HL-60/S4 treated with phorbol 12-myristate 13-acetate at 8.2 ng/mL for 4 days and 3 days (cell line): ENCODE results near the gene PRICKLE2.
"Not testable (repeated sequence)": the region's sequence is repeated elsewhere in the genome, so short reads cannot be mapped to it uniquely, and the experiment has no call there.

Experiments
- in situ Hi-C: fragments of 300-500 bp; cut with MboI; formaldehyde crosslinking; loops from 2 replicates; pipeline ENCODE4 v1.15.0; 2022; ENCODE audit warnings: low sequenced_read_pairs

Gene PRICKLE2

GRCh38 chr3:64104691-64105111 lies 120.6 kb downstream of the PRICKLE2 start:
- in situ Hi-C loops: no loop called here

GRCh38 chr3:64104006-64104405 lies 121.3 kb downstream of the PRICKLE2 start:
- in situ Hi-C loops: no loop called here

DNA sequence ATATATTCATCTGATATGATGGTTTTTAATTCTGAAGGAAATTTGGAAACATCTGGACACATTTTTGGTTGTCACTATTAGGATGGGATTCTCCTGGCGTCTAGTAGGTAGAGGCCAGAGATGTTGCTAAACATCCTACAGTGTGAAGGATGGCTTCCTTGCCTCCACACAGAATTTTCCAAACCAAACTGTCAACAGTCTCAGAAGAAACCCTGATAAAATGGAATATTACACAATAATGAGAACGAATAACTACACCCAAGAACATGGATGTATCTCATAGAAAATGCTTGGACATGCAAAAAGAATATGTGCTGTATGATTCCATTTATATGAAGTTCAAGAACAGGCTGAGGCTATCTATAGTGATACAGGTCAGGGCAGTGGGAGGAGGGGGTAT lies 122.1 kb downstream of the PRICKLE2 start:
- in situ Hi-C loops: no loop called here

GRCh38 chr3:64102147-64102546 lies 123.1 kb downstream of the PRICKLE2 start:
- in situ Hi-C loops: no loop called here

DNA sequence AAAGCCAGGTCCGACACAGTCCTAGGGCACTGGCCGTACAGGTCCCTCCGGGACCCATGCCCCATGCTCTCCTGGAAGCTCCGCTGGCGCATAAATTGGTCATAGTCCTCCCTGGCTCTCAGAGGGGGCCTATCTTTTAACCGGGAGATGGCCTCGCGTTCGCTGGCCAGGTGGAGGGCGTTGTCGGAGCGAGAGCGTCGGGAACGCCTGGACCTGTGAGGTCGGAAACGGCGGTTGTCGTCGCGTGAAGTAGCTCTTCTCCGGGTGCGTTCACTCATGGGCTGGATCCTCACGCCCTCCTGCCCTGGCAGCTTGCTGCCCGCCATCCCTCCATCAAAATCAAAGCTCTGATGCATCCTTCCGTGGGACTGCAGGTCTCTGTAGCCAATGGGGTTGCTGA lies 126.0 kb downstream of the PRICKLE2 start:
- in situ Hi-C loops: no loop called here

GRCh38 chr3:64098670-64099069 lies 126.6 kb downstream of the PRICKLE2 start:
- in situ Hi-C loops: no loop called here

GRCh38 chr3:64097920-64098319 lies 127.3 kb downstream of the PRICKLE2 start:
- in situ Hi-C loops: no loop called here

DNA sequence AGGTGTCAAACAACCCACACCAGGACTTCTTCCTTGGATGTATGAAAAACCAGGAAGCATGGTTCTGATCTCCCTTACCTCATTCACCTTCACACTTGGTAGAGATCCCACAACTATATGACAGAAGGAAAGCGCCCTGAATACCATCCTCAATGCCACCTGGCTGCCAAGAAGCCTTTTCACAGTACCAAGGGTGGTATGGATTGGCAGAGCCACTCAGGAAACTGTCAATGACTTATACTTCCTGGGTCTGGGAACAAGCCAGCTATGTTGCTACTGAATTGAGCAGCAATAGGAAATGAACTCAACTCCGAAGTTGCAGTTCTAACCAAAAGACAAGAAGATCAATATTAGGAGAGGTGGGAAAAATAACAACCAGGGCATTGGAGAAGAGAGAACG lies 129.5 kb downstream of the PRICKLE2 start:
- in situ Hi-C loops: no loop called here

GRCh38 chr3:64094713-64095079 lies 130.6 kb downstream of the PRICKLE2 start:
- in situ Hi-C loops: no loop called here

GRCh38 chr3:64093825-64094712 lies 131.2 kb downstream of the PRICKLE2 start:
- in situ Hi-C loops: no loop called here

GRCh38 chr3:64093211-64093610 lies 132.1 kb downstream of the PRICKLE2 start:
- in situ Hi-C loops: no loop called here

GRCh38 chr3:64091501-64091900 lies 133.8 kb downstream of the PRICKLE2 start:
- in situ Hi-C loops: no loop called here

- in situ Hi-C loops: not testable (repeated sequence)
Observed at GRCh38 chr3:64089386-64089785, 135.9 kb downstream of the PRICKLE2 start.

DNA sequence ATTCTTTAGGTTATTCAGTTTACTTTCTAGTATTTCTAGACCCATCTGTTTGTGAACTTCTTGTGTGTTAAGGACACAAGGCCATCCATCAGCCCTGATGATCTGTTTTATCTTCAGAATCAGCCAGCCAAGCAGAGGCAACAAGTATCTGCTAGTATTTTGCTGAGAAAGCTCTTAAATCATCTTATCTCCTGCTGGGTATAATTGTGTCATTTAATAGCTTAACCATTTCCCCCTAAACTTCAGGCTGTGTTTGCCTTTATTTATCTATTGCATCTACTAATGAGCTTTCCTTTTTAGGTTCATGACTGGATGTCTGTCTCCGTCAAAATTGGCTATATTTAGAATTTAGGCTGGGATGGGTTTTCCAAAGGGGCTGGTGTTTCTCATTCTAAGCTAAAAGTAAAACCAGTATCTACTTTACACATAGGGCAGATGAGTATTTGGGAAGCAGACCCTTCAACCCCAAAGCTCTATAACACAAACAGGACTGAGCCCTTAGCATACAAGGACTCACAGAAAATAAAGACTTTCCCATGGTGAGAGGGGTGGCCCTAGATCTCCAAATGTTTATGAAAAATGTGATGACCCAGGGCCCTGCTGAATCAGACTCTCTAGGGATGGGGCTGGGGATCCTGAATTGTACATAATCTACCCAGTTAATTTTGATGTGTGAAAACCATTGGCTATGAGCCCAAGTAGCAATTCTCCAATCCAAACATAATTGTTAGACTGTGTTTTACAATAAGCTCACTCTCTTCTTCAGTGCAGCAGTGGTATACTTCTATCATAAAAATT lies 136.7 kb downstream of the PRICKLE2 start:
- in situ Hi-C loops: no loop called here

DNA sequence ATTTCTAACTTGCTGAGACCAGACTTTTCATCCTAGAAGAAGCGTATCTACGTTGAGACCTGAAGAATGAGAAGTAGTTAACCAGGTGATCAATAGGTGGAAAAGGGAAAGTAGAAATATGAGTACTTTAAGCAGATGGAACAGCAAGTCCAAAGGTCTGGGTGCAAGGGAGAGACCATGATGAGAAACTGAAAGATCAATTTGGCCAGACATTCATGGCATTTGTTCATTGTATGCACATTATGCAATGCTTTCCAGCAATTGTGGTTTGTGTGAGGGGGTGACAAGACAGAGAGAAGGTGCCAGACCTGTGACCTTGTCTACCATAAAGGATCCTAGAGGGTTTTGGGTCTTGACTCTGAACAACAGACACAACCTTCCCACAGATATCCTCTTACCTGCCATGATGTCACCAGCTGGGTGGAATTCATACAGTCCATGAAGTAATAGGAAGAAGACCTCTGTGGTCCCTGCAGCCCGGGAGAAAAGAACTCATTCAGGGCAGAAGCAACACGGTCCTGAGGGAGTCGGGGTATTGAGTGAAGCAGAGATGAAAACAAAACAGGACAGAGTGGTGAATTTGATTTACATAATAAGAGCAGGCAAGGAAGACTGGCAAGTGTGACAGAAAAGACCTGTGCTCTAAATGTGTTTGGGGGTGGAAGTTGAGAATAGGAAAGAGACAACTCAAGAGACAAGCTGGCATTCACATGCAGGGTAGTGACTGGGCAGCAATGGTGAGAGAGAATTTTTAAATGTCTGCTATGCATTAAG lies 138.6 kb downstream of the PRICKLE2 start:
- in situ Hi-C loops: no loop called here

DNA sequence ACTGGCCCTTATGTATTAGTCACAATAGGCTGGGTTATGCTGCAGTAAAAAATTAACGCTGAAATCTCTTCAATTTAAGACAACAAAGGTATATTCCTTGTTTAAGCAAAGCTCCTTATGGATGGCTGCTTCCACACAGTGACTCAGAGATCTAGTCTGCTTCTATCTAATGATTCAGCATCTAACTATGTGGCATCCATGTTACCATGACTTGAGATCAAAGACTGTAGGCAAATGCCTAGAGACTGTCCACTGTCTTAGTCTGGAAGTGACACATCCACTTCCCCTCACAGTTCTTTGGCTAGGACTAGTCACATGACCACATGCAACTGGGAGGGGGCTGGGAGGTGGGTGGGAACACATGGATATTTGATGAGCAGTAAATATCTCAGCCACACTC lies 140.6 kb downstream of the PRICKLE2 start:
- in situ Hi-C loops: no loop called here

DNA sequence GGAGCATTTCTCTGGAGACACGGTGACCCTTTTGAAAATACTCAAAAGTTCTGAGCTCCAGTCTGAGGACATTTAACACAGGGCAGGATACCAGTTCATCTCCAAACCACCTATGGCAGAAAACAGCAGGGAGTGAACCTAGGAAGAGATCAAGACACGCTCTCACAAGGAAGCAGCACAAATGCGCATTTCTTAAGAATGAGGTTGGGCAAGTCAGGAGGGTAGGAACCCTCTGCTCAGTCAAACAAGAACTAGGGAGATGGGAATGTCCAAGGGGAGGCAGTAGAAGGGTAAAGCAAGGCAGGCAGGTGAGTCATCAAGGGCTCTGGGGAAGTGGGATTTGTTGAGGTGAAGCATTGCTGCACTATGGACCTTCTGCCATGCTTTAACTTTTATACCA lies 141.7 kb downstream of the PRICKLE2 start:
- in situ Hi-C loops: no loop called here

DNA sequence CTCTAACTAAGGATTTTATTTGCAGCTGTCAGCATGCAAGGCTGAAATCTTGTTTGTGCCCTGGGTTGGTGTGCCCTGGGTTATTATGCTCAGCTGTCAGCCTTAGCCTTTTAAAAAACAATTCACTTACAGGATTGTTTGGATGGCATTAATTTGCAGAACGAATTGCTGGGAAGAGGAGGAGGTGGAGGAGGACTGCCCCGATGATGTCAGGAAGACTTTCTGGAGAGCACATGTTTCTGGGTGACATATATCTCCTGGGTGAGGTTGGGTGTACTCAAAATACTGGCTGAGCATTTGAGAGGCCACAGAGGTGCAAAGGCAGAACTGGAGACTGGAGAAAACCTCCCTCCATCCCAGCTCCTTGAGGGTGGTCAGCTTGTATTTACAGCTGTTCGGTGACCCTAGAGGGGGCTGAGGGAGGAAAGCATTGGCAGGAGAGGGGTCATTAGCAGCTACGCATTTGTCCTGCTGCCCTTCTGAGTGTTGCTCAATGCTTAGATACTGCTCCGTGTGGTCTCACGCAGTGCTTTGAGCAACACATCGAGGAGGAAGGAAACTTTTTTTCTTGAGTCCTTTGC lies 142.2 kb downstream of the PRICKLE2 start:
- in situ Hi-C loops: no loop called here

DNA sequence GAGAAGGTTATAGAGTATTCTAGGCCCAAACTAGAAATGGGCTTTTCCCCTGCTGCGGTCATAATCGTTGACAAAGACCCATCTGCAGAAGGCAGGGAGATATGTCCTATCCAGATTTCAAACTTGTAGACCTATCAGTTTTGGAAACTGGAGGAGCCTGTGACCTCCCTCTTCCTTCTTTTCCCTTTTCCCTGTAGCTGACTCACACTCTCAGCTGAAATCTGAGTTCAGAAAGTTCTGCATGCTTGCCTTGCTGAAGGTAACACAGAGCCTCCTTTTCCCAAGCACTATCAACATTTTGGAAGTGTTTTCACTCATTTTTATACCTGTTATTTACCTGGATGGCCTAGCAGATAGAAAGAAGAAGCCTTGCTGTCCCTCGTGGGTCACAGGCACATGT lies 142.9 kb downstream of the PRICKLE2 start:
- in situ Hi-C loops: no loop called here

- in situ Hi-C loops: no loop called here
Observed at GRCh38 chr3:64081235-64081630, 144.0 kb downstream of the PRICKLE2 start.
